Suppressor macrophage treated with lipopolysaccharide for 4 hours (primary cell): ENCODE results near the gene KRTAP2-3.
"Not testable (repeated sequence)": the region's sequence is repeated elsewhere in the genome, so short reads cannot be mapped to it uniquely, and the experiment has no call there.

Source experiments
- DNase-seq: peaks from one replicate; pipeline ENCODE4 v3.0.0-alpha.2; 2020

KRTAP2-3 gene

GRCh38 chr17:41065829-41066624 is 6.1 kb upstream of the KRTAP2-3 start, which contains the start of gene KRTAP2-4:
Gene KRTAP2-4, minus strand, starts transcription at chr17:41065879. Its CDS starts 34 bp downstream, at chr17:41065845.
- DNase-seq, result peak; percentile 9

- DNase-seq, result not testable (repeated sequence)
Measured at GRCh38 chr17:41065016-41065689, 5.2 kb upstream of the KRTAP2-3 start.

- no peak for DNase-seq
Measured at GRCh38 chr17:41064301-41064700, 4.4 kb upstream of the KRTAP2-3 start.

GRCh38 chr17:41063449-41063848 is 3.5 kb upstream of the KRTAP2-3 start:
- no peak for DNase-seq

- DNase-seq, result no peak
Measured at GRCh38 chr17:41061964-41062363, 2.0 kb upstream of the KRTAP2-3 start.

- DNase-seq, result not testable (repeated sequence)
Measured at GRCh38 chr17:41059276-41060051, 450 bp downstream of the KRTAP2-3 start.

GRCh38 chr17:41058741-41059140 is 1.2 kb downstream of the KRTAP2-3 start:
- DNase-seq, result no peak

GRCh38 chr17:41057547-41057946 is 2.4 kb downstream of the KRTAP2-3 start:
- DNase-seq, result no peak

- DNase-seq, result not testable (repeated sequence)
Measured at GRCh38 chr17:41055130-41055529, 4.8 kb downstream of the KRTAP2-3 start, which contains the start of gene KRTAP2-2. Gene KRTAP2-2, minus strand, starts transcription at chr17:41055230. Its CDS starts 19 bp downstream, at chr17:41055211.

GRCh38 chr17:41054556-41054955 is 5.4 kb downstream of the KRTAP2-3 start:
- DNase-seq, result not testable (repeated sequence)

- DNase-seq, result no peak
Measured at GRCh38 chr17:41054025-41054424, 5.9 kb downstream of the KRTAP2-3 start.

- no peak for DNase-seq
Measured at GRCh38 chr17:41052566-41052965, 7.3 kb downstream of the KRTAP2-3 start.

GRCh38 chr17:41049110-41049509 is 10.8 kb downstream of the KRTAP2-3 start:
- DNase-seq, result no peak

- DNase-seq, result no peak
Measured at GRCh38 chr17:41048441-41048840, 11.5 kb downstream of the KRTAP2-3 start.

- not testable (repeated sequence) for DNase-seq
Measured at GRCh38 chr17:41046735-41047465, 13.0 kb downstream of the KRTAP2-3 start, which contains the start of gene KRTAP2-1. Gene KRTAP2-1, minus strand, starts transcription at chr17:41047316. Its CDS starts 49 bp downstream, at chr17:41047267.

GRCh38 chr17:41042953-41043352 is 17.0 kb downstream of the KRTAP2-3 start:
- DNase-seq, result no peak

GRCh38 chr17:41040783-41041571 is 18.9 kb downstream of the KRTAP2-3 start, which contains the start of gene KRTAP1-1:
Gene KRTAP1-1, minus strand, starts transcription at chr17:41041450. Its CDS starts 53 bp downstream, at chr17:41041397.
- DNase-seq, result not testable (repeated sequence)

GRCh38 chr17:41037853-41038350 is 22.0 kb downstream of the KRTAP2-3 start:
- DNase-seq, result no peak

GRCh38 chr17:41034346-41034935 is 25.5 kb downstream of the KRTAP2-3 start, which contains the start of gene KRTAP1-3:
Gene KRTAP1-3, minus strand, starts transcription at chr17:41034874. Its CDS starts 53 bp downstream, at chr17:41034821.
- DNase-seq, result not testable (repeated sequence)

GRCh38 chr17:41029633-41030245 is 30.2 kb downstream of the KRTAP2-3 start, which contains the start of gene KRTAP1-4:
Gene KRTAP1-4, minus strand, starts transcription at chr17:41030195. Its CDS starts 117 bp downstream, at chr17:41030078.
- DNase-seq, result no peak
